Measurements from ENCODE around the gene PSAT1. TPM values are rescaled to one million over a fixed set of nuclear protein-coding genes. Genes with fewer than 3 reads are reported as not detected.
A peak's percentile ranks its signal among the peaks of the same experiment; 100 is the strongest.

PSAT1 gene
- total and polyA plus RNA-seq, 2 of the 13 experiments (the other 11 are each of a cell fraction or from before 2014, with no cell fraction given): 135 to 229 TPM

- no peak for TF ChIP-seq ZNF740 (CRISPR knock-in tag; IDR thresholded peaks at IDR 0.05)
- TF ChIP-seq ZFP37 (CRISPR knock-in tag; IDR thresholded peaks at IDR 0.05; ENCODE audit: borderline replicate concordance): no peak
- TF ChIP-seq ZSCAN5A (CRISPR knock-in tag; IDR thresholded peaks at IDR 0.05; ENCODE audit: borderline replicate concordance): no peak
- TF ChIP-seq ZNF678 (CRISPR knock-in tag; IDR thresholded peaks at IDR 0.05): no peak; the same call in 1 of the 2 replicates
- TF ChIP-seq ZSCAN29 (CRISPR knock-in tag; conservative IDR thresholded peaks at IDR 0.05): no peak
- TF ChIP-seq TARDBP (CRISPR knock-in tag; IDR thresholded peaks at IDR 0.05): peak; percentile 24
- 0 out of 2 replicates have a peak, but pooled peaks have one; percentile 4 for TF ChIP-seq ZNF556 (CRISPR knock-in tag; IDR thresholded peaks at IDR 0.05; ENCODE audit: borderline replicate concordance)
- TF ChIP-seq ZFAT (CRISPR knock-in tag; conservative IDR thresholded peaks at IDR 0.05): 0 out of 2 replicates have a peak, but pooled peaks have one; percentile 68
- TF ChIP-seq CEBPB (IDR thresholded peaks at IDR 0.05; ENCODE audit: borderline replicate concordance, low read depth, low read length): peak; percentile 96
- TF ChIP-seq SOX13 (IDR thresholded peaks at IDR 0.05): no peak
- no peak for TF ChIP-seq SOX13 (CRISPR knock-in tag; conservative IDR thresholded peaks at IDR 0.05 in 1 of 2, IDR thresholded peaks at IDR 0.05 in 1 of 2)
- no peak for TF ChIP-seq NCOA5 (CRISPR knock-in tag; IDR thresholded peaks at IDR 0.05)
- peak; percentile 60; the same call in 1 of the 2 replicates for TF ChIP-seq ZNF280D (CRISPR knock-in tag; IDR thresholded peaks at IDR 0.05)
- no peak for TF ChIP-seq ZNF619 (CRISPR knock-in tag; IDR thresholded peaks at IDR 0.05)
- TF ChIP-seq ZNF510 (CRISPR knock-in tag; IDR thresholded peaks at IDR 0.05; ENCODE audit: low read depth): no peak
- no peak for TF ChIP-seq PLSCR1 (CRISPR knock-in tag; IDR thresholded peaks at IDR 0.05; ENCODE audit: borderline replicate concordance)
- TF ChIP-seq NR2F2 (IDR thresholded peaks at IDR 0.05; ENCODE audit: borderline replicate concordance, low read depth): no peak
Observed at GRCh38 chr9:78296893-78297671, at the start of gene PSAT1 (continued).

Data from HepG2 (cell line).